OCI-M1 (cell line): ENCODE results near the gene NUP62.

Experiments
- DNase-seq: peaks from one replicate; lab custom pipeline; 2025; lab: John Stamatoyannopoulos, UW

Gene NUP62

DNA sequence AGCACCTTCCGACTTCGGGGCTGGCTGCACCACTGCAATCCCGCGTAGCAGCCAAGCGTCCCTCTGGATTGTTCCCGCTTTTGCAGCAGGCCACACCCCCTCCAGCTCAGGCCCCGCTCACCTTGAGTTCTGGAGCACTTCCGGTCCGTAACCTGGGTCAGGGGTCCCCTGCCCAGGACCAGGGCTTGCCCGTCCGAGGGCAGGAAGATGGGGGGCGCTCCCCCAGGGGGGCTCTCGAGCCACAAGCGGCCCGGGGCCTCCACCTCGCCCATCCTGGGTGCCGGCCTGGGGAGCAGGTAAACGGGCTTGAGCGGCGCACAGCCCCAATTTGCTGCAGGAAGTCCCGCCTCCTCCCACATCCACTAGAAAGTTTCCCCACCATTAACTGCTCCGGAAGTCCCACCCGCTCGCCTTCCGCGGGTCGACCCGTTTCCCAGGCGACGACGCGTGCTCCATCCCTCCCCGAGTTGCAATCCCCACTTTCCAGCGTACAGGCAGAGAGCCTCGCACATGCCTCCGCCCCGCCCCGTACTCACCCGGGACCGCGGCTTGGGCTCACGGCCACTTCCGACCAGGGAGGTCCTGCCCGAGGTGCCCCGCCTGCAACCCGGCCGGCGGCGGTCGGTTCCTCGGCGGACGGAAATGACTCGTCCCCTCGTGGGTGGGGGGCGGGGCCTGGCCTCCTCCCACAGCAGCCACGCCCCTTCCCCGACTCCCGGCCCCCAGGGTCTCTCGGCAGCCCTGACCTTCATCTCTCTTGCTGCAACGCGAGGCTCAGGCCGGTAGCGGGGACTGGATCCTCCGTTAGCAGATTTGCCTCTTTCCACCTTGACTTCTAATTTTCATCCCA, 62.1 kb downstream of the NUP62 start, which contains the start of gene PNKP:
Gene PNKP (minus strand): TSS at position 644 of the 850 bp plus-strand sequence. CDS start 372 bp downstream, at position 272.
- DNase-seq = peak; percentile 97

DNA sequence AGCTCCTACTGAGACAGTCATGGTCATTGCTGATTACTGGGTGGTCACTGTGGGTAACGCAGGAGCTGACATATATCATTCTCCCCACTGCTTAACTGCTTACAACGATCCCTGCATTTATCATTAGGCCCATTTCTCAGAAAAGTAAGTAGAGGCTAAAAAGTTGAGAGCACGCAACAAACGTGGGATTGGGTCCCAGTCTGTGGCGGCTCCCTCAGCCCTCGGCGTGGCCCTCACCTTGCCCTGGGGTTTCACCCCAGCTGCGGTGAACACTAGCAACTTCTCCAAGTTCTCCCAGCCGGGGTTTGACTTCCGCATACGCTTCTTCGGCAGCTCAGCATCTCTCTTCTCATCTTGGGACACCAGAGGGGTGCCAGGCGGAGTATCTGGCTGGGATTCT, 64.4 kb downstream of the NUP62 start:
- no peak for DNase-seq

DNA sequence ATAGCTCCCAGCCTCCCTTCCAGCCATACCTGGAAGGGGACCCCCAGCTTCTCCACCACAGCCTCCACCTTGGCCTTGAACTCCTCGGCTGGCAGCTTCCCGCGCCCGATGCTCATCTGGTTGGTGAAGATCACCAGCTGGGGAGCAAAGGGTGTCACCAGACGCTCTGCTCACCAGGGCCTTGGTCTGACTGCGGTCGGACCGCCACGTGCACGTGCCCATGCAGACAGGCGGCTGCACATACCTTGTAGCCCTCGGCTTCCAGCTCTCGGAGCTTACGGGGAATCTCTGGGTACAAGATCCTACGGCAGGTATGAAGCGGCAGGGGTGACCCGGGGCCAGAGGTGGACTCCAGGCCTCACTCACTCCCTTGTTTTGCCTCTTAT, 65.4 kb downstream of the NUP62 start:
- no peak for DNase-seq

DNA sequence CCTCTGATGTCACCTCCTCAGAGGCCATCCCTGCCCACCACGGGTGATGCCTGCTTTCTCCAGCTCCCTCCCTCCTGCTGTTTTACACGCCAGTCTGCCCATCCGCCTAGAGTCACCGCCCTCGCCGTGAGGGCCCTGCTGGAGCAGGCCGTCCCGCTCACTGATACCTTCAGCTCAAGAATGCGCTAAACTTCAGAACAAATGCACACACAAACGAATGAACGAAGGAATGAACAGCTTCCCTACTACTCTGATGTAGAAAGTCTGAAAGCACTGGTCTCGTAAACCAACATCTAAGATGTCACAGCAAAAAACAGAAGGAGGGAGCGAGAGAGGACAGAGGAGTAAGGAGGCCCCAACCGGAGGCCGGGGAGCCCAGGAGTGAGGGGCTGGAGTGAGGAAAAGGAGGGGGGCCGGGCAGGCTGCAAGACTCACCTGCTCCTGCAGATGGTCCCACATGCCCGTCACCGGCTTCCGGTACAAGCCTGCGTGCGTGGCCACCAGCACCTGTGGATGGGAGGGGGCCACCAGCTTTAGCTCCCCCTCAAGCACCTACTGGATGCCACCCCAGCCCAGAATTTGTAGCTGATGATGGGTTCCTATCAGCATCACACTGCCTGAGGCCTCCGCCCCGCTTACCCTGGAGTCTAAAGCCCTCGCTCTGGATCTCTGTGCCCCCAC, 65.9 kb downstream of the NUP62 start:
- no peak for DNase-seq

DNA sequence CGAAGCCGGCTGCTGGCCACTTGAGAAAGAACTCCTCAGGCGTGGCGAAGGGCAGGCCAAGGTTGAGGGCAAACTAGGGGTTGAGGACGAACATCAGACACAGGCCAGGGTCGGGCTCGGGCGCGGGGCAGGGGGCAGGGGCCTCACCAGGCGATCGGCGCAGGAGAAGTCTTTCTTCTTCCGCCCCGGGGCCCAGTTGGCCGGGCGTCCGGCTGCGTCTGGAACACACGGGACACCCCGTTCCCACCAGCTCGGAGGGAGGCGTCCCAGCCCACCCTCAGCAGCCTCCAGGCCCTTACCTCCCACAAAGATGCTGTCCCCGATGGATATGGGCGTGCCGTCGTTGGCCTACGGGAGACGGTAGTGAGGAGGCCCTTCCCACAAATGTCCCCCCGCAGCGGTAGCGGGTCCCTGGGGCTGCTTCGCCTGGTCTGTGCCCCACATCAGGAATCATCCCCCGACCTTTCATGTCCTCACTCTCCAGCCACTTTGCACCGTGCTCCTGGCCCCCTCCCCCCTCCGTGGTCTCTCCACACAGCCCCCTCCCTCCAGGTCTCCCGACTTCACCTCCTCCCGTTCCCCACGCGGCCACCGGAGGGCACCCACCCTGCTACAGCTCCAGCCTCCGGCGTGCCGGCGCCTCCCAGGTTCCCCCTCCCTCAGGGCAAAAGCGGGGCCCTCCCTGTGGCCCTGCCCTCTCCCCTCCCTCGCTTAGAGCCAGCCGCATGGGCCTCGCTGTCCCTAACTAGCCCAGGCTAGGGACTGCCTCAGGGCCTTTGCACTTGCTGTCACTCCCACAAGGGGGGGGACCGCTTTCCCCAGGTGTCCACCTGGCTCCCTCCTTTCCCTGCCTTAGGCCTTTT, 66.7 kb downstream of the NUP62 start:
- peak; percentile 23 for DNase-seq

DNA sequence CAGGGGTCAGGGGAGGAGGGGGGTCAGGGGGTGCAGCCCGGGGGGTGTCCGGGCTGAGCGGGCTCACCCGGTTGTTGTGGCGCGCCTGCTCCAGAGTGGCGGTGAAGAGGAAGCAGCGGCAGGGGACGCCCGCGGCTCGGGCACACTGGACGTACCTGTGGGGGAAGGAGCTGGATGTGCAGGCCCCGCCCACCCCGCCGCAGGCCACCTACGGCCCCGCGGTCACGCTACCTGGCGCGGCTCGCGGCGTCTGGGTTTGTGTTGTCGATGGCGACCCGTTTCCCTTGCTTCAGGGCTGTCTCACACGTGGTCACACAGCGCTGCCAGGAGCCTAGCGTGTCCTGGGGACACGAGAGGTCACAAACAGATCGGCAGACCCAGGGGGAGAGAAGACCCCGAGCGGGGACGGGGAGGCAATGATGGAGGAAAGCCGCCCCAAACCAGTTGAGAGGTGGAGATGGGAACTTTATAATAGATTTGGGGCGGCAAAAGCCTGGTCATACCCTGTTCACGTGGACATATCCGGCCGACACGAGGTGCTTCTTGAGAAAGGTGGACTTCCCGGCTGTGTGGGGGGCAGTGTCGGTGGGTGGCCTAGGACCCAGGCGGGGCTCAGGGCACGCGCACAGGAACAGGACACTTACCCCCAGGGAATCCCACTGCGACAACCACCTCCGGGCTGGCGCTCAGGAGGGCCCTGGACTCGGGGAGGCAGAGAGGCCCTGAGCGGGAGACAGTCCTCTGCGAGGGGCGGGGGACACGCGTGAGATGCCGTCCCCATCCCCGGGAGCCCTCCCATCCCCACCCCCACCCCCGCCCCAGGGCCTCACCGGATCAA, 67.5 kb downstream of the NUP62 start:
- no peak for DNase-seq

DNA sequence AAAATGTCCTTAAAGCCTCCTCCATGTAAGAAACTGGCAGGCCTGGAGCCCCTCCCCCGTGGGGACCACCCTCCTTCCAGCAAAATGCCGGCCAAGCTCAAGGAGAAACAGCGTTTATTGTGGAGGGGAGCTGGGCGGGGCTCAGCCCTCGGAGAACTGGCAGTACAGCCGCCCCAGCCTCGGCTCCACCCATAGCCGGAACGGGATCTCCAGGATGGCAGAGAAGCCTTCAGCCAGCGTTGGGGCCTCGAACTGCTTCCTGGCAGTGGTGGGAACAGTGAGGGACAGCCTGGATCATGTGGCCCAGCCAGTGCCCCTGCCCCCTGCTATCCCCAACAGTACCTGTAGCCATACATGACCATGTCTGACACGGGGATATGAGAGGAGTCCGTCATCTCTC, 68.2 kb downstream of the NUP62 start:
- no peak for DNase-seq

DNA sequence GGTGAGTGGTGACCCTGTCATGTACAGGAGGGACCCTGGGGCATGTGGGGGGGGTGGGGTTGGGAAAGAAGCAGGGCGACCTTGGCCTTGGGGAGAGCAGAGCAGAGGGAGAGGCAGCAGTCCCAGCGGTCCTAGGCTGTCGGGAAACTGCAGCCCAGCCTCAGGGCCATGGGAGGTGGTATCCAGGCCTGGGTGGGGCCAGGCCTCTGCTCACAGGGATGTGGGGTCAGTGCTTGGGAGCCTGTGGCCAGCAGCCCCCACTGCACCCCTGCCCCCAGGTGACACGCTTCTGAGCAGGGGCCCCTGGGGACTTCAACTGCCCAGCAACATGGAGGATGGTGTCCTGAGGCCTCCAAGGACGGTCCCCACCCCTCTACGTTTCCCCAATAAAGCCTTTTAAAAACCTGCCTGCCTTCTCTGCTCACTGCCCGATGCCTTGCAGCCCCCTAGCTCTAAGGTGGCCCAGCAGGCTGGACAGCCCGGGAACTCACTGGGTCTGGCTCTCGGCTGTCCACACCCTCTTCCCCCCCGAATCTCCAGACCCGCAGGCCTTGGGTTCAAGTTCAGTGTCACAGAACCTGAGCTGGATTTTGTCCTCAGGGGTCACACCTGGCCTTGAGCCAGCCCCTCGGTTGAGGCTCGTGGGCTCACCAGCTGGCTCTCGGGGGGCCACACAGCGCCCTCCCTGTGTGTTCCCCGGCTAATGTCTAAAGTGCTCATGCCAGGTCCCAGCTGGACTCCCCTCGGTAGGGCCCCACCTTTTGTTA, 68.8 kb downstream of the NUP62 start:
- no peak for DNase-seq

DNA sequence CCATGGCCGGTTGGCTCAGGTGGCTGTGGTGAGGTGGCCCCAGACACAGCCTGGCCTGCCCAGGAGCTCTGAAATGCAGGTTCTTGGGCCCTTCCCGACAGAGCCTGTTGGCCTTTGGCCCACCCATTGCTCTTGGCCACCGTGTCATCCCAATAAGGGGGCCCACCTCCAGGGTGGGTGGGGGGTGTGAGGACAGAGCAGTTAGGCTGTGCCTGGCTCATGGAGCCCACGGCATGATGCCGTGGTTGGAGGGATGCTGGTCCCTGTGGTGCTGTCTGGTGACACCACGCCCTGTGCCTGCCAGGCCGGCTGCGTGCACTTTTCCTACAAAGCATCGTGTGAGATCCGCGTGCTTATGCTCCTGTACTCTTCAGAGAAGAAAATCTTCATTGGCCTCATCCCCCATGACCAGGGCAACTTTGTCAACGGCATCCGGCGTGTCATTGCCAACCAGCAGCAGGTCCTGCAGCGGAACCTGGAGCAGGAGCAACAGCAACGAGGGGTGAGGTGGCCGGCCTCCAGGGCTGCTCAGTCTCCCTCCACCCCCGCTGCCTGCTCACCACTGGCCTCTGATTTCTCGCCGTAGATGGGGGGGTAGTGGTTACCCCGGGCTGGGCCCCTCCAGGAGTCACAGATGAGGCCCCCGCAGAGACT, 69.5 kb downstream of the NUP62 start:
- DNase-seq = no peak

DNA sequence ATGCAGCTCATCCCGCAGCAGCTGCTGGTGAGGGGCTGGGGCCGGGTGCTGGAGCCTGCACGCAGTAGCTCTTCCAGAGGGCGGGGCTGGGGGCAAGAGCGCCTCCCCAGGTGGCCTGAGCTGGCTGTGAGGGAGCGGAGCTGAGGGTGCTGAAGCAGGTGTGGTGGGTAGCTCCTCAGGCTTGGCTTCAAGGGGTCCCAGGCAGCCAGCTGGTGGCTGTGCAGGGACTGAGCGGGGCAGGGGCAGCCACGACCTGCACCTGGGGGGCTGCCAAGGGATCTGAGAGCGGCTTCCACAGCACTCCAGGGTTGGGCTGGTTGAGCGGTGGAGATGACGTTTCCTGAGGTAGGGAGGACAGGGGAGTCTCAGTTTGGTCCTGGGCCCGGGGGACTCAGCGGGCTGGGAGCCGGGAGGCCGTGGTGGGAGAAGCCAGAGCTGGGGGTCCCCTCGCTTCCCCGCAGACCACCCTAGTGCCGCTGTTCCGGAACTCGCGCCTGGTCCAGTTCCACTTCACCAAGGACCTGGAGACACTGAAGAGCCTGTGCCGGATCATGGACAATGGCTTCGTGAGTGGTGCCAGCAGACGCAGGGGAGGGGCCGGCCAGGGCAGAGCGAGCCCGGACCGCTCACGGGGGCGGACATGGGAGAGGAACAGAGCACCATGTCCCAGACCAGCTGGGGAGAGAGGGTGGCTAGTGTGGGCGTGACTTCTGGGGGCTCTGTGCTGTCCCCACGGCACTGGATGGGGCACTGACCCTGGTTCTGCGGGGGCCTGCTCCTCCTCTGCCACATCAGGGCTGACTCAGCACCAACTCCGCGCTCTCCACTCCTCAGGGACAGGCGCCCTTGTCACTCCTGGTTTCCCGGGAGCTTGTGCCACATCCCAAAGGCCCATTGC, 71.0 kb downstream of the NUP62 start:
- DNase-seq = no peak

DNA sequence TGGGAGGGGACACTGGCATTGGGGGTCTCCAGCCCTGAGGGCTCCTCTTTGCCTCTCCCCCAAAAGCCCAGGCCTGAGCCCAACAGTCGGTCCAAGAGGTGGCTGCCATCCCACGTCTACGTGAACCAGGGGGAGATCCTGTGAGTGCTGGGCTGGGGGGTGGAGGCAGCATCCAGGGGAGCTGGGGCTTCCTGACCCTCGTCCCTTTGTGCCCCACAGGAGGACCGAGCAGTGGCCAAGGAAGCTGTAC, 71.5 kb downstream of the NUP62 start:
- DNase-seq = no peak

DNA sequence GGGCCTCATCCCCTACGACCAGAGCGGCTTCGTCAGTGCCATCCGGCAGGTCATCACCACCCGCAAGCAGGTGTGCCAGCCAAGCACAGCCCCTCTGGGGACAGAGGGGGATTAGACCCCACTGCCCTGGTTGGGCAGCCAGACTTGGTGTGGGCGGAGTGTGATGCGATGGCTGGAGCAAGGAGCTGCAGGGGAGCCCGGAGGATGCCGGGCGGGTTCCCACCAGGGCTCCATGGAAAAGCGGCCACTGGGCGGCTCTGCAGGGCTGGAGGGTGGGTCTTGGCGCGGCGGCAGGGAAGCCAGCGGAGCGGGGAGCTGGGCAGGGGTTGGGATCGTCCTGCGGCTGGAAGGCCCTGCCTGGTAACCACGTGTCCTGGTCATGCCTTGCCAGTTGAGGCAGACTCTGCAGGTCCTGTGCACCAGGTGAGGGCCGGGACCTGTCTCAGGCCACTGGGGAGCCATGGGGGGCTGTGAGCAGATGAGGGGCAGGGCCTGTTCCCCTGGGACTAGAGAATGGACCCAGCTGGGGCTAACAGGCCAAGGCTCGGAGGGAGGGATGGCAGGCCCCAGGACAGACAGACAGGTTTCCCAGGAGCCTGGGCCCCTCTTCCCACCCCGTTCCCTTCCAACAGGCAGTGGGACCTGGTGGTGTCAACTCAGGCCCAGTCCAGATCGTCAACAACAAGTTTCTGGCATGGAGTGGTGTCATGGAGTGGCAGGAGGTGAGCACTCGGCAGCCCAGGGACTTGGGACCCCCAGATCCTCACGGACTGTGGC, 72.1 kb downstream of the NUP62 start:
- DNase-seq = no peak
